Vagina (tissue), 2 donors: ENCODE results near the gene INS. TPM values are rescaled to one million over a fixed set of nuclear protein-coding genes. Genes with fewer than 3 reads are reported as not detected.

Experiments used
- DNase-seq, 2 donors: peaks; one replicate each; pipeline ENCODE4 v3.0.0-alpha.2; 2017; ENCODE audit errors: extremely low spot score in 2 of 2
- H3K27ac ChIP-seq: fragments of 200-600 bp; sonication (generic); one replicate; pipeline ENCODE4 v1.5.1; 2019
- H3K27me3 ChIP-seq: fragments of 200-600 bp; sonication (generic); one replicate; pipeline ENCODE4 v1.5.1; 2019
- H3K36me3 ChIP-seq, 2 donors: fragments of 200-600 bp; sonication (generic); one replicate each; pipeline ENCODE4 v1.5.1; 2017 to 2019
- H3K4me1 ChIP-seq: fragments of 200-600 bp; sonication (generic); one replicate; pipeline ENCODE4 v1.5.1; 2019
- H3K4me3 ChIP-seq, 2 donors: fragments of 200-600 bp; sonication (generic); 1 replicate in 1 of 2; 2 replicates in 1 of 2; pipeline ENCODE4 v1.5.1; 2016 to 2019
- H3K9me3 ChIP-seq: fragments of 200-600 bp; sonication (generic); one replicate; pipeline ENCODE4 v1.5.1; 2019
- POLR2A ChIP-seq, 2 donors: fragments of 450-650 bp; IDR thresholded peaks; one replicate each; pipeline ENCODE4 v1.6.1; 2017; ENCODE audit warnings: antibody characterized with exemption in 2 of 2, mild to moderate bottlenecking in 2 of 2, moderate library complexity in 2 of 2
- POLR2AphosphoS5 ChIP-seq, 2 donors: sonication (generic); formaldehyde crosslinking; IDR thresholded peaks; one replicate each; pipeline ENCODE4 v1.9.0; 2017; ENCODE audit warnings: antibody characterized with exemption in 2 of 2, mild to moderate bottlenecking in 2 of 2, low read depth in 1 of 2; ENCODE audit not compliant: insufficient read depth in 1 of 2
- intact Hi-C: fragments of 100-400 bp; cut with DNase I; formaldehyde crosslinking; loops from one replicate; pipeline ENCODE4 v1.15.1; 2023
- total RNA-seq: library from RNA; depleted of rRNA; stranded (reverse); fragments of >200 nt; gene quantifications from one replicate; pipeline ENCODE4 v1.2.3, GENCODE V29; 2016
- TF ChIP-seq, protein P1 (sequence below), 3 experiments: fragments of 450-650 bp in 2 of 3; fragments of 200-600 bp in 1 of 3; sonication (generic) in 1 of 3; IDR thresholded peaks; one replicate each; pipeline ENCODE4 v1.5.1; 2017 to 2019; ENCODE audit warnings: antibody characterized with exemption in 3 of 3, mild to moderate bottlenecking in 2 of 3, moderate library complexity in 2 of 3

The INS gene
- total RNA-seq, 1 donor from 2014 or later: not detected

DNA sequence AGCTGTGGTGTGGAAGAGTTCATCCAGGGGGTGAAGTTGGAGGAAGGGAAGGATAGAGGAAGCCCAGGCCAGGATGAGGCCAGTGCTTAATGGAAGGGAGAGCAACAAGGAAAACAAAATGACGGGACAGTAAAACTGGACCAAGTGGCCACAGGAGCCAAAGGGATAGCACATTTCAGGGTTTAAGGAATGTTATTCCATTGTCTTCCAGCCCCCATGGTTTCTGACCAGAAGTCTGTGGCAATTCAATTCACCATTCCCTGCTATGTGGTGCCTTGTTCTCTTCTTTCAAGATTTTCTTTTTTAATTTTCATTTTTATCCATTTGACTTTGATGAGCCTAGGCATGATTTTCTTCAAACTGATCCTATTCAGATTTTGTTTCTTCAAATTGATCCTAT is 44.3 kb downstream of the INS start:
- no peak for DNase-seq
- intact Hi-C loops: no loop called here
- Histone ChIP-seq H3K36me3 (no peaks in the 10 kb centered on the region), H3K9me3 (peaks cover 5% of the 10 kb centered on the region), H3K27me3 (no peaks in the 10 kb centered on the region), H3K4me3 (no peak overlapping the region), H3K27ac (no peak overlapping the region), H3K4me1 (no peaks in the 10 kb centered on the region)
- TF ChIP-seq, protein P1, sequence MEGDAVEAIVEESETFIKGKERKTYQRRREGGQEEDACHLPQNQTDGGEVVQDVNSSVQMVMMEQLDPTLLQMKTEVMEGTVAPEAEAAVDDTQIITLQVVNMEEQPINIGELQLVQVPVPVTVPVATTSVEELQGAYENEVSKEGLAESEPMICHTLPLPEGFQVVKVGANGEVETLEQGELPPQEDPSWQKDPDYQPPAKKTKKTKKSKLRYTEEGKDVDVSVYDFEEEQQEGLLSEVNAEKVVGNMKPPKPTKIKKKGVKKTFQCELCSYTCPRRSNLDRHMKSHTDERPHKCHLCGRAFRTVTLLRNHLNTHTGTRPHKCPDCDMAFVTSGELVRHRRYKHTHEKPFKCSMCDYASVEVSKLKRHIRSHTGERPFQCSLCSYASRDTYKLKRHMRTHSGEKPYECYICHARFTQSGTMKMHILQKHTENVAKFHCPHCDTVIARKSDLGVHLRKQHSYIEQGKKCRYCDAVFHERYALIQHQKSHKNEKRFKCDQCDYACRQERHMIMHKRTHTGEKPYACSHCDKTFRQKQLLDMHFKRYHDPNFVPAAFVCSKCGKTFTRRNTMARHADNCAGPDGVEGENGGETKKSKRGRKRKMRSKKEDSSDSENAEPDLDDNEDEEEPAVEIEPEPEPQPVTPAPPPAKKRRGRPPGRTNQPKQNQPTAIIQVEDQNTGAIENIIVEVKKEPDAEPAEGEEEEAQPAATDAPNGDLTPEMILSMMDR (IDR thresholded peaks at IDR 0.05): no peak
- TF ChIP-seq POLR2AphosphoS5 (IDR thresholded peaks at IDR 0.05; ENCODE audit: insufficient read depth in 1 of 2, low read depth in 1 of 2): no peak
- no peak for TF ChIP-seq POLR2A (IDR thresholded peaks at IDR 0.05)

DNA sequence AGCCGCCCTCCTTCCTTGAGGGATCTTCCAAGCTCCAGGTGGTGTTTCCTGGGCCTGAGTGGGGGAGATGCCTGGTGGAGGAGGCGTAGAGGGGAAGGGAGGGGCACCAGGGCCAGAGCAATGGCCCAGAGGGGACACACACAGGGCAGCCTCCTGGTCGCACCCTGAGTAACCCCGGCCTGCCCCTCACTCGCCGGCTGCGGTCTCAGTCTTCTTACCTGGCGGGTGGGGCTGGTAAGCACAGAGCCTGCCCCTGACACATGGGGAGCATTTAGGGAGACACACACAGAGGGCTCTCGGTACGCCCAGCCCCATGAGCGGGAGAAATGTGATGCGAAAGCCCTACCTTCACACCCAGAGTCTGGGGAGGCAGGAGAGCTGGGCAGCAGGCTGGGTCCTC is 45.7 kb downstream of the INS start:
- Histone ChIP-seq H3K4me1 (no peaks in the 10 kb centered on the region), H3K4me3 (no peak overlapping the region), H3K27me3 (no peaks in the 10 kb centered on the region), H3K9me3 (peaks cover 5% of the 10 kb centered on the region), H3K27ac (no peak overlapping the region), H3K36me3 (no peaks in the 10 kb centered on the region)
- no peak for DNase-seq
- TF ChIP-seq, protein P1 (IDR thresholded peaks at IDR 0.05): no peak
- TF ChIP-seq POLR2A (IDR thresholded peaks at IDR 0.05) (no peak), POLR2AphosphoS5 (IDR thresholded peaks at IDR 0.05; ENCODE audit: insufficient read depth in 1 of 2, low read depth in 1 of 2) (no peak)
- intact Hi-C loops: no loop called here

DNA sequence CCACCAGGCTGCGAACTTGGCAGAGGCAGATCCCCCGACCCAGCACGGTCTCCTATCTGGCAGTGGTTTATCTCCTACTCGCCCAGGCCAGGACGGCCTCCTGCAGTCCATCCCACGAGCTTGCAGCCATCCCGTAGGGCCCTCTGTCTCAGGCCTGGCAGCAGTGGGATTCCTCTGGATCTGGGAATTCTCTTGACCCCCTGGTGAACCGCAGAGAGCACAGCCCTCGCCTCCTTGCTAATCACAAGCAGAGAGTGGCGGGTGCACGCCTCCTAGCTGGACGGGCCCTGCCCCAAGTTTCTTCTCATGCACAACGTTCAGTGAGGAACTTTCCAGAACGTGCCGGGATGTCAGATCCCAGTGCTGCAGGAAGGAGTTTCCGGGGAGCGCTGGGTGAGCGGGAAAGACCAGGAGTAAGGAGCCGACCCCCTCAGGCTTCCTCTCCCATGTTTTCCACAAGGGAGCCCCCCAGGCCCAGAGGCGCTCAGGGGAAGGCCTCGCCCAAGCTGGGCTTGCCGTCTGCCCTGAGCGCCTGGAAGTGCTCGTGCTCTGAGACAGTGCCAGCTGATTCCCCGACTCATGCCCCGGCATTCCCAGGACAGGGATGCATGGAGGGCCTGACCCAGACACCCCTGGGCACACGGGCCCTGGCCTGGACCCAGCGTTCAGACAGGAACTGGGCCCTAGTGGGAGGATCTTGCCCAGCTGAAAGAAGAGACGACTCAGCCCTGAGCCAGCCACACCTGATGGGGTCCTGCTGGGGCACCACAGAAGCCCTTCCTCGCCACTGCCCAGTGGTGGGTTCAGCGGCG is 46.4 kb downstream of the INS start:
- no peak for DNase-seq
- Histone ChIP-seq H3K36me3 (no peaks in the 10 kb centered on the region), H3K27me3 (no peaks in the 10 kb centered on the region), H3K9me3 (peaks cover 5% of the 10 kb centered on the region), H3K27ac (no peak overlapping the region), H3K4me3 (no peak overlapping the region), H3K4me1 (no peaks in the 10 kb centered on the region)
- no peak for TF ChIP-seq POLR2A (IDR thresholded peaks at IDR 0.05)
- TF ChIP-seq POLR2AphosphoS5 (IDR thresholded peaks at IDR 0.05; ENCODE audit: insufficient read depth in 1 of 2, low read depth in 1 of 2): no peak
- TF ChIP-seq, protein P1 (IDR thresholded peaks at IDR 0.05): no peak
- intact Hi-C loops: no loop called here

DNA sequence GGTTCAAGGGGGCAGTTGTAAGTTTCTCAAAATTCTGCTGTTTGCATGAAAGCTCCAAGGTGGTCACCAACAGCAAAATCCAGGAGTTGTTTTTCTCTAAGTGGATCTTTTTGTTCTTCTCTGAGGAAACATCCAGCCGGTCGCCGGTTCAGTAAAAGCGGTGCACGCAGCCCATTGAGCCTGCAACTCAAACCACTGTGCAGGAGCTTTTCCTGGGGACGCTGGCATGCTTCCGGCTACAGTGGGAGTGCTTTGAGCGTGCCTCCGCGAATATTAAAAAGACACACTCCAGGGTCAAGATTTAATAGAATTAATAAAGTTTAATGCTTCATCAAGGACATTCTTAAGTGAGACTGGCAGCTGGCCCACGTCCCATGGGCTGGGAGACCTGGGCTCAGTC is 47.2 kb downstream of the INS start:
- Histone ChIP-seq H3K36me3 (no peaks in the 10 kb centered on the region), H3K27me3 (no peaks in the 10 kb centered on the region), H3K9me3 (peaks cover 5% of the 10 kb centered on the region), H3K4me3 (no peak overlapping the region), H3K27ac (no peak overlapping the region), H3K4me1 (no peaks in the 10 kb centered on the region)
- intact Hi-C loops: no loop called here
- no peak for DNase-seq
- TF ChIP-seq, protein P1 (IDR thresholded peaks at IDR 0.05): no peak
- TF ChIP-seq POLR2A (IDR thresholded peaks at IDR 0.05): no peak
- TF ChIP-seq POLR2AphosphoS5 (IDR thresholded peaks at IDR 0.05; ENCODE audit: insufficient read depth in 1 of 2, low read depth in 1 of 2): no peak

DNA sequence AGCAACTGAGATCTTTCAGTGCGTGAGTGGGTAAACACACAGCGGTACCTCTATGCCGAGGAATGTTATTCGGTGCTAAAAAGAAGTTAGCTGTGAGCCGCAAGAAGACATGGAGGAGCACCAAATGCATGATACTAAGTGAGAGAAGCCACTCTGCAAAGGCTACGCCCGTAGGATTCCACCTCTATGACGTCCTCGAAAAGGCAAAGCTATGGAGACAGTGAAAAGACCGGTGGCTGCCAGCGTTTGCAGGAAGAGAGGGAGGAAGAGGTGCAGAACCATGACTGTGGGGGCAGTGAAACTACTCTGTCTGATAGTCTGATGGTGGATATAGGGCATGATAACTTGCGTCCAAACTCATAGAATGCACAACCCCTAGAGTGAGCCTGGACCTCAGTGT is 50.5 kb downstream of the INS start:
- Histone ChIP-seq H3K4me1 (no peaks in the 10 kb centered on the region), H3K27ac (no peak overlapping the region), H3K4me3 (no peak overlapping the region), H3K27me3 (no peaks in the 10 kb centered on the region), H3K36me3 (no peaks in the 10 kb centered on the region), H3K9me3 (no peaks in the 10 kb centered on the region)
- intact Hi-C loops: no loop called here
- no peak for TF ChIP-seq POLR2A (IDR thresholded peaks at IDR 0.05)
- no peak for TF ChIP-seq POLR2AphosphoS5 (IDR thresholded peaks at IDR 0.05; ENCODE audit: insufficient read depth in 1 of 2, low read depth in 1 of 2)
- TF ChIP-seq, protein P1 (IDR thresholded peaks at IDR 0.05): no peak
- DNase-seq: no peak
